Parathyroid adenoma (tissue), 2 donors: ENCODE results near the gene SAG.

Source experiments
- H2AFZ ChIP-seq: fragments of 300-600 bp; sonication (generic); one replicate; pipeline ENCODE4 v1.7.0; 2017; ENCODE audit warnings: antibody characterized with exemption, mild to moderate bottlenecking
- H3K27ac ChIP-seq: fragments of 300-600 bp; sonication (generic); one replicate; pipeline ENCODE4 v1.7.0; 2017
- H3K27me3 ChIP-seq: fragments of 300-600 bp; sonication (generic); one replicate; pipeline ENCODE4 v1.7.0; 2017; ENCODE audit warnings: low read length; ENCODE audit not compliant: control insufficient read depth, insufficient read depth
- H3K36me3 ChIP-seq: fragments of 300-600 bp; sonication (generic); one replicate; pipeline ENCODE4 v1.7.0; 2017; ENCODE audit warnings: low read length; ENCODE audit not compliant: control insufficient read depth, insufficient read depth
- H3K4me1 ChIP-seq: fragments of 300-600 bp; sonication (generic); one replicate; pipeline ENCODE4 v1.7.0; 2017; ENCODE audit warnings: control low read depth
- H3K4me2 ChIP-seq: fragments of 300-600 bp; sonication (generic); one replicate; pipeline ENCODE4 v1.7.0; 2017; ENCODE audit warnings: low read length
- H3K4me3 ChIP-seq: fragments of 300-600 bp; sonication (generic); one replicate; pipeline ENCODE4 v1.7.0; 2017; ENCODE audit warnings: low read depth, low read length
- H3K79me2 ChIP-seq: fragments of 300-600 bp; sonication (generic); one replicate; pipeline ENCODE4 v1.7.0; 2017; ENCODE audit warnings: control low read depth
- H3K9ac ChIP-seq: fragments of 300-600 bp; sonication (generic); one replicate; pipeline ENCODE4 v1.7.0; 2017; ENCODE audit warnings: mild to moderate bottlenecking
- H3K9me3 ChIP-seq: fragments of 300-600 bp; sonication (generic); one replicate; pipeline ENCODE4 v1.7.0; 2017; ENCODE audit warnings: low read length; ENCODE audit not compliant: control insufficient read depth
- CTCF ChIP-seq: fragments of 300-600 bp; sonication (generic); IDR thresholded peaks from one replicate; pipeline ENCODE4 v1.7.0; 2017; ENCODE audit warnings: antibody characterized with exemption, mild to moderate bottlenecking
- donor health status: primary hyperparathyroidism.

SAG gene

DNA sequence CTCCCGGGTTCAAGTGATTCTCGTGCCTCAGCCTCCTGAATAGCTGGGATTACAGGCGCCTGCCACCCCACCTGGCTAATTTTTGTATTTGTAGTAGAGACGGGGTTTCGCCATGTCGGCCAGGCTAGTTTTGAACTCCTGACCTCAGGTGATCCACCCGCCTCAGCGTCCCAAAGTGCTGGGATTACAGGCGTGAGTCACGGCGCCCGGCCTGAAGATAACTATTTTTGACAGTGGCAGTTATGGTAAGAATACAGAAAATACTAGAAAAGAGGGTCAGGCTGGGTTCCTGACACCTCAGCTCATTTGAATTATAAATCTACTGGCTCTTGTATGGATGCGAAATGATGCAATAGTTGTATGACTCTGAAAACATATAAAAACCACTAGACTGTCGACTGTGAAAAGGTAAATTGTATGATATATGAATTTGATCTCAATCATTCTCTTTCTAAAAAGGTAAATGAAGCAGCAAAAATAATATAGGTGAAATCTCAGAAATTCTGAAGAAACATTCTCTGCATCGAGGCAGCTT is 35.6 kb downstream of the SAG start:
- H3K4me3 ChIP-seq = no peak overlapping the region
- H3K4me1 ChIP-seq = peaks cover 5% of the 10 kb centered on the region
- no peaks in the 10 kb centered on the region for H3K27me3 ChIP-seq
- no peak overlapping the region for H3K9ac ChIP-seq
- H3K4me2 ChIP-seq = no peak overlapping the region
- H3K9me3 ChIP-seq = no peaks in the 10 kb centered on the region
- no peak for TF ChIP-seq CTCF
- no peaks in the 10 kb centered on the region for H3K36me3 ChIP-seq
- no peaks in the 10 kb centered on the region for H3K79me2 ChIP-seq
- H2AFZ ChIP-seq = no peak overlapping the region
- no peak overlapping the region for H3K27ac ChIP-seq

- TF ChIP-seq CTCF = no peak
- Histone ChIP-seq H3K9ac (no peak overlapping the region), H3K4me2 (no peak overlapping the region), H2AFZ (no peak overlapping the region), H3K27ac (no peak overlapping the region), H3K36me3 (no peaks in the 10 kb centered on the region), H3K9me3 (no peaks in the 10 kb centered on the region), H3K4me3 (no peak overlapping the region), H3K4me1 (no peaks in the 10 kb centered on the region), H3K27me3 (no peaks in the 10 kb centered on the region), H3K79me2 (no peaks in the 10 kb centered on the region)
These were observed 38.8 kb downstream of the SAG start for GRCh38 chr2:233346376-233346775.

DNA sequence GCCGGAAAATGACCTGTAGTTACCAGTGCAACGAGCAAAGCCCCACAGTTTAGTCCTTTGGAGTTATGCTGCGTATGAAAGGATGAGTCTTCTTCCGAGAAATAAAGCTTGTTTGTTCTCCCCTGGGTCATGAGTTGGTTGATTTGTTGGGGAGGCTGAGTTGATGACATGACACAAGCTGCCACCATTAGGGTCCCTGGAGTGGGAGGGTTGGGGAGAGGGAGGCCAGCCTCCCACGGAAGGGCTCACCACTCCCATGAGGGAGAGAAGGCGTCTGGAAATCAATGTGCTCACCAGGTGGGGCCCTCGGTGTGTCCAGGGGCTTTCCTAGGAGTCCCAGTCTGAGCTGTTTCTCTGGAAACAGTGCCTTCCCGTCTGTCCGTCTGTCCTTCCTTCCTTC is 39.3 kb downstream of the SAG start:
- TF ChIP-seq CTCF = no peak
- no peak overlapping the region for H3K4me2 ChIP-seq
- H3K36me3 ChIP-seq = no peaks in the 10 kb centered on the region
- H3K4me1 ChIP-seq = no peaks in the 10 kb centered on the region
- H3K9me3 ChIP-seq = no peaks in the 10 kb centered on the region
- no peak overlapping the region for H3K9ac ChIP-seq
- no peak overlapping the region for H3K27ac ChIP-seq
- no peak overlapping the region for H3K4me3 ChIP-seq
- H3K27me3 ChIP-seq = no peaks in the 10 kb centered on the region
- no peaks in the 10 kb centered on the region for H3K79me2 ChIP-seq
- no peak overlapping the region for H2AFZ ChIP-seq

- no peak overlapping the region for H3K4me2 ChIP-seq
- H3K36me3 ChIP-seq = no peaks in the 10 kb centered on the region
- no peak overlapping the region for H3K4me3 ChIP-seq
- H3K9ac ChIP-seq = no peak overlapping the region
- TF ChIP-seq CTCF = no peak
- no peaks in the 10 kb centered on the region for H3K27me3 ChIP-seq
- H2AFZ ChIP-seq = no peak overlapping the region
- no peak overlapping the region for H3K27ac ChIP-seq
- H3K4me1 ChIP-seq = peaks cover 6% of the 10 kb centered on the region
- H3K79me2 ChIP-seq = peaks cover 2% of the 10 kb centered on the region
- H3K9me3 ChIP-seq = no peaks in the 10 kb centered on the region
These were observed 41.7 kb downstream of the SAG start for GRCh38 chr2:233349005-233349998.
